ENCODE results near the gene UBTF. TPM values are rescaled to one million over a fixed set of nuclear protein-coding genes. Genes with fewer than 3 reads are reported as not detected.

The UBTF gene
- total and polyA plus RNA-seq, 2 of the 4 experiments (the other 2 are of a cell fraction), result 29.7 to 42.1 TPM

GRCh38 chr17:44204441-44204882, 15.0 kb downstream of the UBTF start:
- H3K79me1 ChIP-seq (ENCODE audit: low read depth in 1 of 2, low read length in 2 of 2), result peaks cover 12 to 49% of the 10 kb centered on the region in 2 experiments; a peak in 3 of 4 replicates
- peak overlapping the region; percentile 67 for H2AFZ ChIP-seq (replicated peaks; ENCODE audit: low read length, poor library complexity)
- in situ Hi-C loops (cut with MboI; ENCODE audit: low sequenced_read_pairs), result loop anchor here (25.0 kb wide), 2 partner anchors 308 to 433 kb away; partner anchors contain the start of gene GPATCH8
- H3K23ac ChIP-seq (ENCODE audit: low read depth, low read length), result no peak overlapping the region
- peaks cover 19% of the 10 kb centered on the region for H3K4me1 ChIP-seq (ENCODE audit: control insufficient read depth, insufficient read depth, low read length)
- 40% methylated on average over 1 of the region's 5 CpGs; no CpG with 5 or more reads in 1 of the 2 experiments for WGBS, 2 experiments (ENCODE audit: extremely low coverage in 2 of 2, insufficient read length in 1 of 2)
- no peak overlapping the region; the same call in 1 of the 2 replicates for H2BK120ac ChIP-seq (ENCODE audit: low read depth, low read length)
- no peak overlapping the region for H3K27ac ChIP-seq (ENCODE audit: insufficient read depth, low read length)
- H4K91ac ChIP-seq (ENCODE audit: insufficient read depth, low read depth, low read length), result no peak overlapping the region
- no peak overlapping the region for H3K4me2 ChIP-seq (ENCODE audit: low read depth, low read length)
- DNase-seq (peak; percentile 61), ATAC-seq (ENCODE audit: low read depth) (no peak)
- H3K14ac ChIP-seq (replicated peaks; ENCODE audit: low read depth, low read length), result 0 out of 2 replicates have a peak overlapping the region, but pooled peaks have one; percentile 49
- TF ChIP-seq CHD1 (IDR thresholded peaks at IDR 0.05; ENCODE audit: low read depth, low read length), result no peak
- no peak for TF ChIP-seq MAZ (IDR thresholded peaks at IDR 0.05; ENCODE audit: borderline replicate concordance, low read depth, low read length)
- peak; percentile 30; the same call in 1 of the 2 replicates for TF ChIP-seq FOS (IDR thresholded peaks at IDR 0.05; ENCODE audit: low read depth, low read length)
- TF ChIP-seq NFE2L2 (IDR thresholded peaks at IDR 0.05; ENCODE audit: low read depth, low read length), result no peak
- no peak for TF ChIP-seq SMC3 (IDR thresholded peaks at IDR 0.05; ENCODE audit: low read depth, low read length)
- no peak for TF ChIP-seq USF2 (IDR thresholded peaks at IDR 0.05; ENCODE audit: low read depth, low read length)
- TF ChIP-seq ELK1 (IDR thresholded peaks at IDR 0.05; ENCODE audit: borderline replicate concordance, low read depth, low read length), result no peak
- TF ChIP-seq CEBPB (IDR thresholded peaks at IDR 0.05; ENCODE audit: low read depth, low read length), result no peak
- no peak for TF ChIP-seq POLR2A (IDR thresholded peaks at IDR 0.05; ENCODE audit: low read depth, low read length)
- H3K56ac ChIP-seq (ENCODE audit: extremely low read depth, insufficient read depth, low read length), result no peak overlapping the region
- peak overlapping the region; percentile 41 for H3K4ac ChIP-seq (ENCODE audit: low read depth, low read length)
- POLR2A ChIA-PET (ENCODE audit: unreplicated experiment), result no interaction called here
- no peak overlapping the region for H4K8ac ChIP-seq (ENCODE audit: low read depth in 2 of 2, low read length in 2 of 2)
- H3K9ac ChIP-seq (ENCODE audit: low read depth, low read length), result no peak overlapping the region
- peaks cover 19% of the 10 kb centered on the region; the same call in 1 of the 2 replicates for H4K20me1 ChIP-seq (ENCODE audit: insufficient read depth, low read length)
- H2AK9ac ChIP-seq (replicated peaks; ENCODE audit: low read depth, low read length, poor library complexity), result no peak overlapping the region
- no peak overlapping the region for H3K18ac ChIP-seq (ENCODE audit: low read depth, low read length)
- dilution Hi-C loops (cut with HindIII; ENCODE audit: low sequenced_read_pairs, unreplicated experiment), result no loop called here
- no peak overlapping the region for H3K4me3 ChIP-seq (ENCODE audit: insufficient read depth, low read depth, low read length)
- peak overlapping the region; percentile 71 for H2AK5ac ChIP-seq (ENCODE audit: low read depth, low read length)
- H2BK20ac ChIP-seq (ENCODE audit: low read depth, low read length), result peak overlapping the region; percentile 32; the same call in 1 of the 2 replicates
- H3K9me1 ChIP-seq (ENCODE audit: insufficient read depth, low read length), result peaks cover 26% of the 10 kb centered on the region
- peaks cover 27% of the 10 kb centered on the region for H3K36me3 ChIP-seq (ENCODE audit: control insufficient read depth, insufficient read depth, low read length)
- H4K5ac ChIP-seq (ENCODE audit: low read depth, low read length), result no peak overlapping the region
- intact Hi-C loops (cut with micrococcal nuclease), result loop anchor here (5.0 kb wide), 3 partner anchors 123 to 318 kb away; partner anchors contain the start of gene GRN
- CTCF ChIA-PET, result no interaction called here
- BruUV-seq (replicated peaks), result no TSS peak
- H3K27me3 ChIP-seq (ENCODE audit: control insufficient read depth, insufficient read depth, low read length), result no peaks in the 10 kb centered on the region
- no peaks in the 10 kb centered on the region for H3K9me3 ChIP-seq (ENCODE audit: control insufficient read depth, insufficient read depth, low read length)
- peak overlapping the region; percentile 4 for H2BK5ac ChIP-seq (ENCODE audit: low read depth, low read length, poor library complexity, severe bottlenecking)
- H2BK15ac ChIP-seq (ENCODE audit: low read depth, low read length), result 0 out of 3 replicates have a peak overlapping the region, but pooled peaks have one; percentile 3

Measured in IMR-90 (cell line).